ENCODE data around the gene TOR1AIP2.
A peak's percentile ranks its signal among the peaks of the same experiment; 100 is the strongest.

TOR1AIP2 gene

DNA sequence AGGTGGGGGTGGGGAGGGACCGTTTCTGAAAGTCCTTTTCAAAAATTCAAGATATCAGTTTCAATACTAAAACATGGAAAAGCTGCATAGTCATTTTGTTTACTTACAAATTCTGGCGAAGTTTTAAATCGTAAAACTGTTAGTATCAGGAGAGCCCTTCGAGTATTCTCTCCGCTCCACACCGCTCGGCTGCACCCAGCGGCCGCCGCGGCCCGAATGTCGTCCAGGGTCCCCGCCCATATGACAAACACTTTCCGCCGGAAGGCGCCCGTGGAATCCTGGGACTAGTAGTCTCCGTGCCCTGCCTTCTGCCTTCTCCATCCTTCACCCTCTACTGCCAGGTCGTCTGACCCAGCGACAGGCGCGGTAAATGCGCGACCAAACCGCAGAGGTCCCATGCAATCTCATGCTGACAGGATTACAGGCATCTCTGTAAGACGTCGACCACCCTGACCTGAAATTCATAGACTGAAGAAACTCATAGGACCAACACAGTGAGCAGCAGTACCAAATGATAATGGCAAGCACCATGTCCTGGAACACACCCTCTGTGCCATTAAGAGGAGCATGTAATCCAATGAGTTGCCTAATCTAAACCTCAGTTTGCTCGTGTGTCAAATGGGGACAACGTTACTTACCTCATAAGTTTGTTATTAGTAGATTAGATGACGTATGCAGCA is at the start of gene TOR1AIP2:
TSS of gene TOR1AIP2 (minus strand) at position 218 of the 680 bp plus-strand sequence. CDS start 25,138 bp downstream, outside the sequence.
- peak; percentile 82 for DNase-seq

DNA sequence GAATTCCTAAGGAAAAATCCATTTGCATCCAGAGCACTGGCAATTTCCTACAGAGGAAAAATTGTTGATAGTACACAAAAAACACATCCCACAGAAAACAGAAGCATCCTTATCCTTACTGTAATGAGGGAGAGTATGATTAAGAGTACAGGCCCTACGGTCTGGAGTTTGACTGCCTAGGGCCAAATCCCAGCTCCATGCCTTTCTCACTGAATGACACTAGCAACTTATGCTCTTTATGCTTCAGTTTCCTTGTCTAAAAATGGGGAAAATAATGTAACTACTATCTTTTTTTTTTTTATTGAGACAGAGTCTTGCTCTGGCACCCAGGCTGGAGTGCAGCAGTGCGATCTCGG is 49.2 kb upstream of the TOR1AIP2 start:
- DNase-seq = no peak

DNA sequence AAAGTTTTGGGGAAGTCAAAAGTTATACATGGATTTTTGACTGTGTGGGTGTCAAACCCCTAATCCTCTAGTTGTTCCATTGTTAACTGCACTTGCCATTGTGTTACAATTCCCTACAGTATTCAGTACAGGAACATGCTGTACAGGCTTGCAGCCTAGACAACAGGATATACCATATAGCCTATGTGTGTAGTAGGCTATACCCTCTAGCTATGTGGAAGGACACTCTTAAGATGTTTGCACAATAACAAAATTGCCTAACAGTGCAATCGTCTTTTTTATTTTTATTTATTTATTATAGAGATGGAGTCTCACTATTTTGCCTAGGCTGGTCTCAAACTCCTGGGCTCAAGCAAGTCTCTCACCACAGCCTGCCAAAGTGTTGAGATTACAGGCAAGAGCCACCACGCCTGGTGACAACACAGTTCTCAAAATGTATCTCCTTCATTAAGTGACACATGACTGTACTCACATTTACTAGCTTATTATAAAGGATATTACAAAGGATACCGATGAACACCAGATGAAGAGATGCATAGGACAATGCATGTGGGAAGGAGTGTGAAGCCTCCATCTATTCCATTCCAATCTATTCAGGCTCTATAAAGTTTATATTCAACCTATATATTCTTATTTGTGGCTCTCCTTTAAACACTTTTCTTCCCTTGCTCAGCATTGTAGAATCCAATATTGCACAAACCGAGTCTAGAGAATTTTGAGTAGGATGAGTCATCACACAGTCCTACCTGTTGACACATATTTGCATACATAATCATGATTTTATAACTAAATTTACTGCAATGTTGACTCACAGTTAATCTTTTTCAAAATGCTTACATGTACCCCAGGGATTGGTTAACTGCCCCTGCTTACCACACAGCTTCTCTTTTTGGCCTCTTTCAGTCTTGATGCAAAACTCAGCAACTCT is 48.6 kb upstream of the TOR1AIP2 start:
- DNase-seq = no peak

DNA sequence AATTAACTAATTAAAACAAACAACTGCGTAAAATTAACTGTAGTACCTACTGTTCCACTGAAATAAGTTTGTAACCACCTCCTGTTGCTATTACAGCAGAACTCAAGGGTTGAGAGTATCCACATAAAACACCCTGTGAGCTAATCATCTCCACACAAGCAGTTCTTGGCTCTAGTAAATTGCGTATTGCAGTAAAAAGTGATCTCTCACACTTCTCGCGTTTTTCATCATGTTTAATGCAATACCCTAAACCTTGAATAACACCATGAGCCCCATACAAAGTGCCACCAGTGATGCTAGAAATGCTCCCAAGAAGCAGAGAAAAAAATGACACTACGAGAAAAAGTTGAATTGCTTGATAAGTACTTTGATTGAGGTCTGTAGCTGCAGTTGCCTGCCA is 47.7 kb upstream of the TOR1AIP2 start:
- no peak for DNase-seq

DNA sequence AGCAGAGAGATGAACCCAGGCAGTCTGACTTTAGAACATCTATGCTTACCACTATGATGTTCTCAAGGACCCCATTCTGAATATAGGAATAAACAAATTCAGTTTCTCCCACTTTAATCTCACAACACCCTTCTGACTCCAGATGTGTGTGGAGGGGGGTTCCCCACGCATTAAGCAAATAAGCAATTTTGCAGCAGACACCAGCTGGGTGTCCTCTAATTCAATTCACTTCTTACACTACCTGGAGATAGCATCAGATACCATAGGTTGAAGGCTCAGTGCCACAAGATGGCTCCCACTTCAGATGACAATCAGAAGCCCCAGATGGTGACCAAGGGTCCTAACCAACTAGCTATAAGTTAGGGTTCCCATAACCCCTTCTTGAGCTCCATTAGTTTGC is 46.7 kb upstream of the TOR1AIP2 start:
- no peak for DNase-seq

DNA sequence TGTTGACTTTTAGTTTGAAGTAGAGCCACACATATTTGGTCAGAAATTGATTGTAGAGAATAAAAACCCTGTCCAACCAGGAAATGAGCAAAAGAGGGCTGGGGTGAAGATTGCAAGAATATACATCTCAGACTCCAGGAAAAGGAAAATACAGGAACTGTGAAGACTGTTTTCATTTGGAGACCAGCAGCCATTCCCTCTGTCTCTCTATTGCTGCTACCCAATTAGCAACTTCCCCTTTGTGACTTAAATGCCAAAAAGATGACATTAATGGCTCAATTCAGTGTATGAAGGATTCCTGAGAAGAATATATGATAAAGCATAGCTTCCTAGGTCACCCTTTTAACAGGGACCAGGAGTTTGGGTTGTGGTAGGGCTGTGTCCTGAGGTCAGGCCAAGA is 45.4 kb upstream of the TOR1AIP2 start:
- no peak for DNase-seq

DNA sequence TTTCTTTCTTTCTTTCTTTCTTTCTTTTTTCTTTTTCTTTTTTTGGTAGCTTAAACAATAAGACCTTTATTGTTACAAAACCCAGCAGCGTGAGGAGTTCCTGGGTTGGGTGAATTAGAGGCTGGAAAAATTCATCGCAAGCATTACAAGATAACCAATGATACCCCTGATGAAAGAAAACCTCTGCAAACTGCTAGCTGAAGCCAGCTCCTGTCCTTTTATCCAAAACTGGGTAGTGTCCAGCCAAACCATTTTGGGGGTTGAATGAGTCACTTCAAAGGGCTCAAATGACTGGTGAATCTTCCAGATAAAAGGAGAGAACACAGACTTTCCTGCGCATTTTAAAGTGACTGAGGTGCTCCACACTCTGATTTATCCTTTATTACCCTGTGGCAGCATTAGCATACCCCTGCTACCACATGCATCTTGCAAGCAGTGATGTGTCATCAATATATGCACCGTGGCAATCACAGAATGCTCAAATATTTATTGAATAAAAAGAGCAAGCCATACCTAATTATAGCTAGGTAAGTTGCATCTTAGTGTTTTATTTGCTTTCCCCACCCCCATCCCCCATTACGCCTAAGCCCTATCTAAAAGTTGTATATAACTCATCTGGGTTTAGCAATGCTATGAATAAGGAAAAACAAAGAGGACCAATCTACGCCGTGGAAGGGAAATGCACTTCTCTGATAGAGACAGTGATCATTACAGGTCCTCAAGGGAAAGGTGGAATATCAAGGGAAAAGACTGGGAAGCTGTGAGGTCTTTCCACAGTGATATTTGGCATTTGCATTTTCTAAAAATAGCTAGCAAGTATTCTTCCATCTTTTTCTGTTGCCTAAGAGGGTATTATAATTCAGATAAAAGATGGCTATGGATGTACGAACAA is 44.6 kb upstream of the TOR1AIP2 start:
- no peak for DNase-seq

DNA sequence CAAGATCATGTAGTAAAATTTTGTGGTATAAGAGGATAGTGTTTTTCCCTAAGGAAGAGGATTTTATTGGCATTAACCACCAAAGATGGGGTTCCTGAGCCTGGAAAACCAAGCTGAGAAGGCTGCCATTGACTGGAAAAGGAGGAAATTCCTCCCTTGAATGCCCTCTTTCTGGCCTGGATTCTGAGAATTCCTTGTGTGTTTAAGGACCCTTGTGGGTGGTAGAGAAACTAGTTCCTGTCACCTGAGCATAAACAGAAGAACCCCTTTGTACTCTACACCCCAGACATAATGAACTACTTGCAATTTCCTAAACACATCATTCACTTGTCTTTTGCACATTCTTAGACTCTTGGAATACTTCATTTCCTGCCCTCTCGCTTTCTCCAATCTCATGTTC is 43.9 kb upstream of the TOR1AIP2 start:
- no peak for DNase-seq

DNA sequence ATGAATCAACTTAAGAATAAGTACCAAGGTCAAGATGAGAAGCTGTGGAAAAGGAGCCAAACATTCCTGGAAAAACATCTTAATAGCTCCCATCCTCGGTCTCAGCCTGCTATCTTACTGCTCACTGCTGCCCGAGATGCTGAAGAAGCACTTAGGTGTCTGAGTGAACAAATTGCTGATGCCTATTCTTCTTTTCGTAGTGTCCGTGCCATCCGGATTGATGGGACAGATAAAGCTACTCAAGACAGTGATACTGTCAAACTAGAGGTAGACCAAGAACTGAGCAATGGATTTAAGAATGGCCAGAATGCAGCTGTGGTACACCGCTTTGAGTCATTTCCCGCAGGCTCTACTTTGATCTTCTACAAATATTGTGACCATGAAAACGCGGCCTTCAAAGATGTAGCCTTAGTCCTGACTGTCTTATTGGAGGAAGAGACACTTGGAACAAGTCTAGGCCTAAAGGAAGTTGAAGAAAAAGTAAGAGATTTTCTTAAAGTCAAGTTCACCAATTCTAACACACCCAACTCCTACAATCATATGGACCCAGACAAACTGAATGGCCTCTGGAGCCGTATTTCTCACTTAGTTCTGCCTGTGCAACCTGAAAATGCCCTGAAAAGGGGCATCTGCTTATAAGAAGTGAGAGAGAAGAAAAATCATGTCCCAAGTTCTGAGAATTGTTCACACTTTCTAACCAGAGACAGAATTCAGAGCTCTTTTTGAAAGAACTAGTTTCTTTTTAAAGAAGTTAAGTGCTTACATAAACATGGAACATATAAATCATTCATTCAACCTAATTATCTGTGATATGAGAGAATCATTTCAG is 40.2 kb upstream of the TOR1AIP2 start:
- no peak for DNase-seq

DNA sequence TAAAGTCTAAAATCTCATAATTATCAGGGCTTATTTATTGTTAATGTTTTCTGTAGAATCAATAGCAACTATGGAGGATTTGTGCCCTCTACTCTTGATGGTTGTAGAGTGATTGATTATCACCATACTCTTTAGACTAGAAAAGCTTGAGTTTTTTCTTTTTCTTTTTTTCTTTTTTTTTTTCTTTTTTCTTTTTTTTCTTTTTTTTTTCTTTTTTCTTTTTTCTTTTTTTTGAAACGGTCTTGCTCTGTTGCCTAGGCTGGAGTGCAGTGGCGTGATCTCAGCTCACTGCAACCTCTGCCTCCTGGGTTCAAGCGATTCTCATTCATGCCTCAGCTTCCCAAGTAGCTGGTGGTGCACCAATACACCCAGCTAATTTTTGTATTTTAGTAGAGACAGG is 34.2 kb upstream of the TOR1AIP2 start:
- DNase-seq = no peak

DNA sequence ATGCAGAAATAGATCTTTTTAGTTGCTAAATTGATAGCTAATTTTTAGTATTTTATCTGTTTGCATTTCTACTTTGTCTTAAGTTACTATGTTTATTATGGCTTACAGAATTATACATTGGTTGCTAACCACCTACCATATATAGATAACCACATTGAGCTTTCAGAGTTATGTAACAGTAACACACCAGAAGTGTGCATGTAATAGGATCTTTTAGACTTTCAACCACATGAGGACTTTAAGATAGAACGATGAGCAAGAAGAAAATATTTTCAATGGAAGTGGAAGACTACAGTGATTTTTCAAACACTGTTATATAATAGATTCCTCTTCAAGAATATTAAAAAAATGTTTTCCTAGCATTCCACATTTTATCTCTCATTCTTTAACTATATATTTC is 33.3 kb upstream of the TOR1AIP2 start:
- no peak for DNase-seq

DNA sequence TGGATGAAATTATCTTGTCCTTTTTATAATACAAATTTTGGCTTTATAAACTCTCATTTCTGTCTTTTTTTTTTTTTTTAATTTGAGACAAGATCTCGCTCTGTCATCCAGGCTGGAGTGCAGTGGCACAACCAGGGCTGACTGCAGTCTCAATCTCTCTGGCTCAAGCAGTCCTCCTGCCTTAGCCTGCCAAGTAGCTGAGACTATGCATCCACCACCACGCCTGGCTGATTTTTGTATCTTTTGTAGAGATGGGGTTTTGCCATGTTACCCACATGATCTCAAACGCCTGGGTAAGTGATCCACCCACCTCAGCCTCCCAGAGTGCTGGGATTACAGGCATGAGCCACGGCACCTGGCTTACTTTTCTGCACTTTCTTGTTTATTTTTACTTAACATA is 12.0 kb upstream of the TOR1AIP2 start:
- DNase-seq = no peak

DNA sequence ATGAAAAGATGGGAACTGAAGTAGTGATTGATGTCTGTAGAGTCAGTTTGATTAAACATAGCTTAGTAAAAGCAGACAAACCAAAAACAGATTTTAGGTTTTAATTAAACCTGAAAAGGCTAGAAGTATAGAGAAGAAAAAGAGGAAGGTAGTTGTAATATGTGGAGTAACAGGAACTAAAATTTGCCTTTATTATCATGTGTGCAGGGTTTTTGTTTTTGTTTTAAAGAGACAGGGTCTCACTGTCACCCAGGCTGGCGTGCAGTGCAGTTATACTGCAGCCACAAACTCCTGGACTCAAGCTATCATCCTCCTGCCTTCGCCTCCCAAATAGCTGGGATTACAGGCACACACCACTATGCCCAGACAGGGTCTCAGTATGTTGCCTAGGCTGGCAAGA is 10.5 kb upstream of the TOR1AIP2 start:
- DNase-seq = no peak

DNA sequence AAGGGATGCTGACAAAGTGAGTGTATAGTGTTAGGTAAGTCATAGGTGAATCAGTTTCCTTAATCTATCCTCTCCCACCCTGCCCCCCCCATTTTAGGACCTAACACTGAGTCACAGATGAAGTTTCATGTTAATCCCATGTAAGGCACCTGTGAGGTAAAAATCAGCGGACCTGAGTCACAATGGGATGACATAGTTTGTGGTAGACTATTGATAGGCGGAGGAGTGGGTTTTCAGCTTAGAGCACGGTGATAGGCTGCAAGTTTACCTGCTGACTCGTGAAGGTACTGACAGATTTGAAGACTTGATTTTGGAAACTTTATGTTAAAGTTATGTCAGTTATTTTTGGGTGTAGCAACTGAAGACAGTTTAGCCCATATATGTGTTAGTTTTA is 6.1 kb upstream of the TOR1AIP2 start:
- peak; percentile 71 for DNase-seq

DNA sequence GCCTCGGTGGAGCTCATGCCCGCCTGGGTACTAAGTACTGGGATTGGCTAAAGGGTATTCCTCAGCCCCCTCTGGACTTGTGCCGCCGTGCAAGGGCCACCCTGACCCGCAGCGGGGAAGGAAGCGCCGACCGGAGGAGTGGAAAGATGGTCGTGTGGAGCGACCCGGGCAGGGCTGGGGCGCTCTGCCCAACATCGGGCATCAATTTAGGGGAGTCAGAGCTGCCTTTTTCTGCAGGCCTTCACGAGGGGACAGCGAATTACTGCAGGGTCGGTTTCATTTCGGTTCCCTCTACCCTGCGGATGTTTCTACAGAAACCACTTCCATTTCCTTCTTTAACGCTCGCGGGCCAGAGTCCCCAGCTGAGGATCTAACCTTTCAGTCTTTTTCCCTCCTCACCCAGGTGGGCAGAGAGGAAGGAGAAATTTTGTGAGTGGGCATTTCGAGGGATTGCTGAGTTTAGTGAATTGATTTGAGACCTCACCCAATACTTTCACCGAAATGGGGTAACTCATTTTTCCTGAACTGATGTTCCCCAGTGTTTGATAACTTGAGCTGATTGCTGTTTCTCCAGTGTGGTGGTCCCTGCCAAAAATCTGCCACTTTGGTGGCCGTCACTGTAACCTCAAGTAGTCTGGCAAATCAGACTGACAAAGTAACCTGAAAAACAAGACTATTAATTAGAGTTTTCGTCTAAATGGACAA is 5.6 kb upstream of the TOR1AIP2 start:
- DNase-seq = peak; percentile 49

DNA sequence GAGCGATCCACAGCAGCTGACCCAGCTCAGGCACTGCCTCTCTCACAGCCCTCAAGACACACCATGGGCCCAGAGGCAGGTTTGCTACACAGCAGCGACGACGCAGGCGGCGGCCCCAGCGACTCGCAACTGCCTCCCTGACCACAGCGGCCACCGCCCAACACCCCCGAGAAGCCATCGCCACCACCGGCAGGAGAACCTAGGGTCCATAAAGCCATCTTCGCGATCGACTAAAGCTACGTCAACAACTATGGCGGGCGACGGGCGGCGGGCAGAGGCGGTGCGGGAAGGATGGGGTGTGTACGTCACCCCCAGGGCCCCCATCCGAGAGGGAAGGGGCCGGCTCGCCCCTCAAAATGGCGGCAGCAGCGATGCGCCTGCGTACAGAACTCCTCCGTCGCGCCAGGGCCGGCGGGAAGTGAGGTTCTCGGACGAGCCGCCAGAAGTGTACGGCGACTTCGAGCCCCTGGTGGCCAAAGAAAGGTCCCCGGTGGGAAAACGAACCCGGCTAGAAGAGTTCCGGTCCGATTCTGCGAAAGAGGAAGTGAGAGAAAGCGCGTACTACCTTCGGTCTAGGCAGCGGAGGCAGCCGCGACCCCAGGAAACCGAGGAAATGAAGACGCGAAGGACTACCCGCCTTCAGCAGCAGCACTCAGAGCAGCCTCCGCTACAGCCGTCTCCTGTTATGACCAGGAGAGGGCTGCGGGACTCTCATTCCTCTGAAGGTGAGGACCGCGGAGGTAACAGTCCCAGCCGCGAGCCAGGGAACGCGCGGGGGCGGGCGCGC is 4.8 kb upstream of the TOR1AIP2 start, which contains the start of gene TOR1AIP1:
TSS of gene TOR1AIP1 (plus strand) at position 33 of the 787 bp plus-strand sequence. CDS start at position 251, 218 bp downstream.
- DNase-seq = peak; percentile 99

DNA sequence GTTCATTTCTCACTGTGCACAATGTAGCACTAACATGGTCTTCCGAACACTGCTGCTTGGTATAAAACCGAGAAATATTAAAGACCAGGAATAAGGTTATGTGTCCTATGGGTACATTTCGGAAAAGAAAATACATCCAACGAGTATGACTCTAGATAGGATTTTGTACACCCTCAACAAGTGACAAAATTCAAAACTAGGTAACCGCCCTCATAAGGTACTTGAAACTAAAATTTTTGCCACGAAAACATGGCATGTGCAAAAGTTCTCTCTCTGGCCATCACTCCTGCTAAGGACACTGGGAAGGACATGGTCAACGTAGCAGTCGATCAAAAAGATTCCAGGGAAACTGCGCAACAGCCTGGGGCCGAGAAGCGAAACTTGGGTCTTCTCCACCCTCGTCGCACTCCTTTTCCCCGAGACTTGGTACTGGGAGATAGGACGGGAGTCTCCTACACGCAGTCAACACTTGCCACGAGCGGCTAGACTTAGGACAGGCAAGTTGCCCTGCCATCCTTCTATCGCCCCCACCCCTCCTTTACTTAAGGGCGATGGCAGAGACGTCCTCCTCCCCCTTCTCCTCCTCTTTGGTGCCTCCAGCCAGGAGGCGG is 4.1 kb upstream of the TOR1AIP2 start:
- no peak for DNase-seq

DNA sequence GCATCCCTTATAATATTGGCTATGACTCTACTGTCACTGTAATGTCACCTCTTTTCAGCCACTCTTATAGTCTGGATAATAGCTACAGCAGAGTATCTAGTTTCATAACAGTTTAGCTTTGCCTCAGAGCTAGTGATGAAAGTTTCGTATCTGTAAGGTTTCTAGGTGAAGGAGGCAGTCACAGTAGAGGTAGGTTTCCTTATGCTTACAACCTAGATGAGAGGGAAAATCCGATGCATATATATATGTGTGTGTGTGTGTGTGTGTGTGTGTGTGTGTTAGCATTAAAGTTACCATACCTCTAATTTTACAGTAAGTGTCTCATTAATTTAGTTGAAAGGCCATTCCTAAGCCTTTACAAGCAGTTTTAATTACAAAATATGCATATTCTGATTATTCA is 2.2 kb upstream of the TOR1AIP2 start:
- no peak for DNase-seq

DNA sequence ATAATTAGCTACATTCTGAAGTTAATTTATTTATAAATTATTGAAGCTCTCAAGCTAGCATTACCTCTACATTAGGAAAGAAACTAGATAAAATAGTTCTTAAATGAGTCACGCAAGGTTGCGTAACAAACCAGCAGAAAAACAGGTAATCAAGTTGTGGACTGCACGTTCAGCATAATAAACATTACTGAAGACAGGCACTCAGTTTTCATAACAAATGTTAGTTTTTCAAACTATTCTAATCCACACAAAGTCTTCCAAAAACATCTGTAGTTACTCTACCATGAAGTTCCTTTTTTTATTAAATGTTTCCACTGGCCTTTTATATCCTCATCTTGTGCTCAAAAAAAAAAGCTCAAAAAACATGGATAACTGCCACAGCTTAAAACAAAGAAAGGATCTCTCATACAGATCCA is 1.3 kb downstream of the TOR1AIP2 start:
- no peak for DNase-seq

DNA sequence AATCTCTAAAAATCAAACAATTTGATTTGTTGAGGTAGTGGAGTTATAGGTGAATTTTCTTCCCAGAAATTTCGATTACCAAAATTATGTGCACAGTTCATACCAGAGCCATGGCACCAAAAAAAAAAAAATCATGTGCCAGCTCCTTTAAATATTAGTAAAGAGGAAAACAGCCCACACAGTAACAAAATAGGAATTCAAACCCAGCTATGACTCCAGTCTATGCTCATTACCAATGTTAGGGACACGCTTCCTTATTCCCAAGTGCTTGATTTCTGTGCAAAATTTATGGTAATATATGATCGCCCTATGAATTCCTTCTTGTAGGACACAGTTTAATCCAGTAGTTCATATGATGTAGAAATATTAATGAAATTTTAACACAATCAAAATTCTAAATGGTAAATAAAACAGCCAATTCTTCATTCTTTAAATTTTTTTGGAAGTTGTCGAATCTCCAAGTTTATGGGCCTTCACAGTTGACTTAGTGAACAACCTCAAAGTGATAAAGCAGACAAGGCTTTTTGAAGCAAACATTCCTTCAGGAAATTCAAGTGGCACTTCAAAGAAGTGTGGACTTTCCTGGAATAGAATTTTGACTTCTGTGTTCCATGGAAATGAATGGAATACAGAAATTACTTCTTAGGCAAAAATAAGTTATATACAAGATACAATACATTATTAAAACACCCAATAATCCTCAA is 1.9 kb downstream of the TOR1AIP2 start:
- no peak for DNase-seq

All from CD4-positive, alpha-beta T cell treated with Interleukin-15 for 1 hour (primary cell).